CD1c-positive myeloid dendritic cell (primary cell): ENCODE data around the gene TENM4.

Experiments
- DNase-seq: peaks from one replicate; pipeline ENCODE4 v3.0.0-alpha.2; 2016; ENCODE audit errors: extremely low spot score

Gene TENM4

GRCh38 chr11:79182794-79183193 is 258.0 kb downstream of the TENM4 start:
- no peak for DNase-seq

- no peak for DNase-seq
Measured at GRCh38 chr11:79179087-79179486, 261.7 kb downstream of the TENM4 start.

- no peak for DNase-seq
Measured at GRCh38 chr11:79174045-79175008, 266.5 kb downstream of the TENM4 start.

- DNase-seq, result no peak
Measured at GRCh38 chr11:79173615-79174014, 267.2 kb downstream of the TENM4 start.

- DNase-seq, result no peak
Measured at GRCh38 chr11:79170321-79170720, 270.5 kb downstream of the TENM4 start.

GRCh38 chr11:79168530-79169110 is 272.2 kb downstream of the TENM4 start:
- DNase-seq, result no peak

GRCh38 chr11:79167510-79168188 is 273.2 kb downstream of the TENM4 start:
- no peak for DNase-seq

GRCh38 chr11:79165908-79166307 is 274.9 kb downstream of the TENM4 start:
- no peak for DNase-seq

GRCh38 chr11:79160791-79161403 is 279.9 kb downstream of the TENM4 start:
- peak; percentile 16 for DNase-seq

- no peak for DNase-seq
Measured at GRCh38 chr11:79159657-79160450, 281.0 kb downstream of the TENM4 start.

- DNase-seq, result no peak
Measured at GRCh38 chr11:79157738-79158137, 283.1 kb downstream of the TENM4 start.

- DNase-seq, result no peak
Measured at GRCh38 chr11:79156031-79156430, 284.8 kb downstream of the TENM4 start.

GRCh38 chr11:79155237-79155636 is 285.6 kb downstream of the TENM4 start:
- no peak for DNase-seq

GRCh38 chr11:79152511-79152910 is 288.3 kb downstream of the TENM4 start:
- DNase-seq, result no peak

- no peak for DNase-seq
Measured at GRCh38 chr11:79151396-79151795, 289.4 kb downstream of the TENM4 start.

- DNase-seq, result no peak
Measured at GRCh38 chr11:79150966-79151365, 289.9 kb downstream of the TENM4 start.

GRCh38 chr11:79150320-79150719 is 290.5 kb downstream of the TENM4 start:
- DNase-seq, result peak; percentile 59

GRCh38 chr11:79147731-79148130 is 293.1 kb downstream of the TENM4 start:
- no peak for DNase-seq

GRCh38 chr11:79147011-79147410 is 293.8 kb downstream of the TENM4 start:
- DNase-seq, result no peak

- DNase-seq, result no peak
Measured at GRCh38 chr11:79139900-79140299, 300.9 kb downstream of the TENM4 start.

GRCh38 chr11:79129702-79130101 is 311.1 kb downstream of the TENM4 start:
- DNase-seq, result no peak
